HepG2 (cell line): Measurements from ENCODE around the gene HMMR. TPM values are rescaled to one million over a fixed set of nuclear protein-coding genes. Genes with fewer than 3 reads are reported as not detected.

Experiments used
- ASH2L ChIP-seq: fragments of 300-600, 200-600 bp; sonication (generic); IDR thresholded peaks from 2 replicates; pipeline ENCODE4 v1.7.0; 2017; ENCODE audit warnings: low read depth, mild to moderate bottlenecking, moderate library complexity, mixed read lengths, low read length; ENCODE audit not compliant: insufficient read length
- FOXO1 ChIP-seq: sonication (generic); formaldehyde crosslinking; IDR thresholded peaks from 2 replicates; pipeline ENCODE4 v1.4.0; 2020; ENCODE audit warnings: missing genetic modification reagents
- HNF1A ChIP-seq, 2 experiments: sonication (generic) in 1 of 2; formaldehyde crosslinking in 1 of 2; IDR thresholded peaks; 2 replicates each; pipeline versions ENCODE4 v1.4.0 to v1.6.1; 2016 to 2020; ENCODE audit warnings: borderline replicate concordance in 1 of 2, low read depth in 1 of 2, mild to moderate bottlenecking in 1 of 2, missing genetic modification reagents in 1 of 2
- JDP2 ChIP-seq: sonication (generic); formaldehyde crosslinking; IDR thresholded peaks from 2 replicates; pipeline ENCODE4 v1.8.1; 2022; ENCODE audit warnings: missing genetic modification reagents, borderline replicate concordance
- MXD3 ChIP-seq: IDR thresholded peaks from 2 replicates; pipeline ENCODE4 v1.6.1; 2016; ENCODE audit warnings: mild to moderate bottlenecking, missing biosample characterization, missing genetic modification reagents
- NFRKB ChIP-seq: fragments of 450-650 bp; IDR thresholded peaks from 2 replicates; pipeline ENCODE4 v1.6.1; 2017
- PREB ChIP-seq: sonication (generic); formaldehyde crosslinking; IDR thresholded peaks from 2 replicates; pipeline ENCODE4 v1.4.0; 2020; ENCODE audit warnings: missing genetic modification reagents
- SRSF9 ChIP-seq: fragments of 200-400 bp; formaldehyde crosslinking; IDR thresholded peaks from 2 replicates; pipeline ENCODE4 v1.6.1; 2018; ENCODE audit warnings: borderline replicate concordance, mild to moderate bottlenecking, low read depth, low read length; ENCODE audit not compliant: insufficient read depth, poor library complexity, severe bottlenecking
- TSC22D2 ChIP-seq: sonication (generic); formaldehyde crosslinking; IDR thresholded peaks from 2 replicates; pipeline ENCODE4 v1.5.1; 2020; ENCODE audit warnings: missing genetic modification reagents, mild to moderate bottlenecking, borderline replicate concordance
- YY1 ChIP-seq: IDR thresholded peaks from 2 replicates; pipeline ENCODE4 v1.6.1; 2011; ENCODE audit warnings: low read length, low read depth, moderate library complexity, mild to moderate bottlenecking; ENCODE audit not compliant: insufficient read depth, insufficient replicate concordance
- ZNF232 ChIP-seq: sonication (generic); formaldehyde crosslinking; IDR thresholded peaks from 2 replicates; pipeline ENCODE4 v1.4.0; 2020; ENCODE audit warnings: missing genetic modification reagents, borderline replicate concordance
- ZSCAN30 ChIP-seq: sonication (generic); formaldehyde crosslinking; IDR thresholded peaks from 2 replicates; pipeline ENCODE4 v1.5.0; 2020; ENCODE audit warnings: mild to moderate bottlenecking, missing genetic modification reagents
- polyA plus RNA-seq, 8 experiments: library from polyadenylated mRNA; depleted of rRNA in 3 of 8; stranded (reverse) in 7 of 8; unstranded in 1 of 8; fragments of >200 nt; fragmentation: Illumina TruSeq in 4 of 8; extraction: Trizol in 4 of 8; gene quantifications; 2 replicates each; pipeline versions ENCODE4 v1.2.1 to v1.2.3, GENCODE V29; 2011 to 2016; ENCODE audit warnings: low read depth in 4 of 8, missing spikeins in 1 of 8, mixed read lengths in 1 of 8; ENCODE audit not compliant: insufficient read depth in 1 of 8
- total RNA-seq, 5 experiments: library from RNA; depleted of rRNA; stranded (reverse); fragments of >200 nt; fragmentation: Illumina TruSeq; extraction: Trizol; gene quantifications; 2 replicates each; pipeline ENCODE4 v1.2.3, GENCODE V29; 2016; ENCODE audit warnings: low read depth in 1 of 5
- TF ChIP-seq, protein P1 (sequence below): sonication (generic); formaldehyde crosslinking; IDR thresholded peaks from 2 replicates; pipeline ENCODE4 v1.5.0; 2020; ENCODE audit warnings: mild to moderate bottlenecking, missing genetic modification reagents, borderline replicate concordance

The HMMR gene
- total and polyA plus RNA-seq, 2 of the 13 experiments (the other 11 are each of a cell fraction or from before 2014, with no cell fraction given), result 8.5 to 48.3 TPM

GRCh38 chr5:163437309-163438182, 22.9 kb upstream of the HMMR start, which contains the start of gene CCNG1 (continued):
- TF ChIP-seq PREB (CRISPR knock-in tag), result no peak
- no peak for TF ChIP-seq ZSCAN30 (CRISPR knock-in tag)
- no peak for TF ChIP-seq JDP2 (CRISPR knock-in tag)
- TF ChIP-seq ZNF232, result no peak
- TF ChIP-seq YY1, result peak; percentile 32
- peak; percentile 69 for TF ChIP-seq ASH2L
- no peak for TF ChIP-seq TSC22D2 (CRISPR knock-in tag)
- TF ChIP-seq SRSF9, result no peak
- TF ChIP-seq NFRKB, result no peak
- TF ChIP-seq HNF1A (IDR thresholded peaks at IDR 0.05; ENCODE audit: low read depth), result no peak
- peak; percentile 39; the same call in 1 of the 2 replicates for TF ChIP-seq HNF1A (CRISPR knock-in tag; IDR thresholded peaks at IDR 0.05; ENCODE audit: borderline replicate concordance)
- peak; percentile 70; the same call in 1 of the 2 replicates for TF ChIP-seq MXD3 (CRISPR knock-in tag)
- no peak for TF ChIP-seq FOXO1
- TF ChIP-seq, protein P1, sequence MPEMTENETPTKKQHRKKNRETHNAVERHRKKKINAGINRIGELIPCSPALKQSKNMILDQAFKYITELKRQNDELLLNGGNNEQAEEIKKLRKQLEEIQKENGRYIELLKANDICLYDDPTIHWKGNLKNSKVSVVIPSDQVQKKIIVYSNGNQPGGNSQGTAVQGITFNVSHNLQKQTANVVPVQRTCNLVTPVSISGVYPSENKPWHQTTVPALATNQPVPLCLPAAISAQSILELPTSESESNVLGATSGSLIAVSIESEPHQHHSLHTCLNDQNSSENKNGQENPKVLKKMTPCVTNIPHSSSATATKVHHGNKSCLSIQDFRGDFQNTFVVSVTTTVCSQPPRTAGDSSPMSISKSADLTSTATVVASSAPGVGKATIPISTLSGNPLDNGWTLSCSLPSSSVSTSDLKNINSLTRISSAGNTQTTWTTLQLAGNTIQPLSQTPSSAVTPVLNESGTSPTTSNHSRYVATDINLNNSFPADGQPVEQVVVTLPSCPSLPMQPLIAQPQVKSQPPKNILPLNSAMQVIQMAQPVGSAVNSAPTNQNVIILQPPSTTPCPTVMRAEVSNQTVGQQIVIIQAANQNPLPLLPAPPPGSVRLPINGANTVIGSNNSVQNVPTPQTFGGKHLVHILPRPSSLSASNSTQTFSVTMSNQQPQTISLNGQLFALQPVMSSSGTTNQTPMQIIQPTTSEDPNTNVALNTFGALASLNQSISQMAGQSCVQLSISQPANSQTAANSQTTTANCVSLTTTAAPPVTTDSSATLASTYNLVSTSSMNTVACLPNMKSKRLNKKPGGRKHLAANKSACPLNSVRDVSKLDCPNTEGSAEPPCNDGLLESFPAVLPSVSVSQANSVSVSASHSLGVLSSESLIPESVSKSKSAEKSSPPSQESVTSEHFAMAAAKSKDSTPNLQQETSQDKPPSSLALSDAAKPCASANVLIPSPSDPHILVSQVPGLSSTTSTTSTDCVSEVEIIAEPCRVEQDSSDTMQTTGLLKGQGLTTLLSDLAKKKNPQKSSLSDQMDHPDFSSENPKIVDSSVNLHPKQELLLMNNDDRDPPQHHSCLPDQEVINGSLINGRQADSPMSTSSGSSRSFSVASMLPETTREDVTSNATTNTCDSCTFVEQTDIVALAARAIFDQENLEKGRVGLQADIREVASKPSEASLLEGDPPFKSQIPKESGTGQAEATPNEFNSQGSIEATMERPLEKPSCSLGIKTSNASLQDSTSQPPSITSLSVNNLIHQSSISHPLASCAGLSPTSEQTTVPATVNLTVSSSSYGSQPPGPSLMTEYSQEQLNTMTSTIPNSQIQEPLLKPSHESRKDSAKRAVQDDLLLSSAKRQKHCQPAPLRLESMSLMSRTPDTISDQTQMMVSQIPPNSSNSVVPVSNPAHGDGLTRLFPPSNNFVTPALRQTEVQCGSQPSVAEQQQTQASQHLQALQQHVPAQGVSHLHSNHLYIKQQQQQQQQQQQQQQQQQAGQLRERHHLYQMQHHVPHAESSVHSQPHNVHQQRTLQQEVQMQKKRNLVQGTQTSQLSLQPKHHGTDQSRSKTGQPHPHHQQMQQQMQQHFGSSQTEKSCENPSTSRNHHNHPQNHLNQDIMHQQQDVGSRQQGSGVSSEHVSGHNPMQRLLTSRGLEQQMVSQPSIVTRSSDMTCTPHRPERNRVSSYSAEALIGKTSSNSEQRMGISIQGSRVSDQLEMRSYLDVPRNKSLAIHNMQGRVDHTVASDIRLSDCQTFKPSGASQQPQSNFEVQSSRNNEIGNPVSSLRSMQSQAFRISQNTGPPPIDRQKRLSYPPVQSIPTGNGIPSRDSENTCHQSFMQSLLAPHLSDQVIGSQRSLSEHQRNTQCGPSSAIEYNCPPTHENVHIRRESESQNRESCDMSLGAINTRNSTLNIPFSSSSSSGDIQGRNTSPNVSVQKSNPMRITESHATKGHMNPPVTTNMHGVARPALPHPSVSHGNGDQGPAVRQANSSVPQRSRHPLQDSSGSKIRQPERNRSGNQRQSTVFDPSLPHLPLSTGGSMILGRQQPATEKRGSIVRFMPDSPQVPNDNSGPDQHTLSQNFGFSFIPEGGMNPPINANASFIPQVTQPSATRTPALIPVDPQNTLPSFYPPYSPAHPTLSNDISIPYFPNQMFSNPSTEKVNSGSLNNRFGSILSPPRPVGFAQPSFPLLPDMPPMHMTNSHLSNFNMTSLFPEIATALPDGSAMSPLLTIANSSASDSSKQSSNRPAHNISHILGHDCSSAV, result peak; percentile 72; the same call in 1 of the 2 replicates
